IPS-18c (cell line): ENCODE data around the gene TRIM9.

Experiments
- H3K4me3 ChIP-seq: 2 replicates; pipeline ENCODE4 v1.7.0; 2013; ENCODE audit warnings: low read depth, mild to moderate bottlenecking, low read length, moderate library complexity; ENCODE audit not compliant: insufficient read depth
- H3K9me3 ChIP-seq: one replicate; pipeline ENCODE4 v1.6.1; 2013; ENCODE audit warnings: mild to moderate bottlenecking, low read length, moderate library complexity; ENCODE audit not compliant: control insufficient read depth, insufficient read depth

The TRIM9 gene

DNA sequence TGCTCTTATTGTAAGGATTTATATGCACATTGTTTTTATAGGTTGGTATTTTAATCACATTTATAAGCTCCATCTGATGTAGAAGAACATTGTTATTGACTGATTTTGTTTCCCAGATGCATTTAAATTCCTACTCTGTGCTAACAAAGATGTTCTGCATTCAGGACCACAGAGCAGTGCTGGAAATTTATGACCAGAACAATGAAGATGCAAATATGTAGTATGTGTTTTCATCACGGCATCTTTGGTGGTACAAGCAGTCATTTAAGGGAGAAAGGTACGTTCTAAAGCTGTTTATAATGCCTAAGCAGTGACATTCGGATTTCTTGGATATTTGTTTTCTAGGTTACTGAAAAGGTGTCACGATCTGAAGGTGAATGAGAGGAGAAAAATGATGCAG, 66.5 kb downstream of the TRIM9 start:
- no peaks in the 10 kb centered on the region for H3K9me3 ChIP-seq
- H3K4me3 ChIP-seq, result no peak overlapping the region

DNA sequence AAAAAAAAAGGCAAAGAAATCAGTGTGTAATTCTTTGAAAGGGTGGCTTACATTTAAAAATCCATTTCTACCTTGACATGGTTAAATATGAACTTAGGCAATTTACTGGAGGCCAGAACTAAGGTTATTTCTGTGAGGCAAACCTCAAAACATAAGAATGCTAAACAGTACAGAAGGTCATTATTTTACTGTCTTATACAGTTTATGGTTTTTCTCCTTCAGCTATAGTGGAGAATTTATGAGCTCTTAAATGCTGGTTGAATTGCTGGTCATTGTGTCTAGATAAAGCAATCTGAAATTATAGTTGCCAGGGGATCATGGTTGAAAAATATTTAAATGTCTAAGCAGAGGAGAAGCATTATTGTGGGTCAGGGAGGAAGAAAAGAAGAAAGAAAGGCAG, 70.5 kb downstream of the TRIM9 start:
- H3K4me3 ChIP-seq, result no peak overlapping the region
- H3K9me3 ChIP-seq, result no peaks in the 10 kb centered on the region

DNA sequence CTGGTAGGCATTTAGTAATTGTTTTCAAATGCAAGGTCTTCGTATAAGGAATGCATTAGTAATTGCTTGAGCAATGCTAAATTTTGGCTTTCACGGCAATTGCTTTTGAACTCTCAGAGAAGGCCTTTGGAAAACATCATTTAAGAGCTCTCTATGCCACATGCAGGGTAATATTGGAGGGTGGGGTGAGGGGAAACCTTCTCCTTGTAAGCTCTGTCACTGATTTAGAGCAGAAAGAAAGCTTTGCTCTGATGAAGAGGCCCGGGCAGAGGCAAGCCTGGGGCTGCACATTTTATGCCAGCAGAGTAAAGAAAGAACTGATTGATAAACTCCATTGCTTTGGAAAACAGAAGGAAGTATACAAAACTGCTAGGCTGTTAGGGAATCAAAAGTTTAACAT, 70.9 kb downstream of the TRIM9 start:
- Histone ChIP-seq H3K9me3 (no peaks in the 10 kb centered on the region), H3K4me3 (no peak overlapping the region)

DNA sequence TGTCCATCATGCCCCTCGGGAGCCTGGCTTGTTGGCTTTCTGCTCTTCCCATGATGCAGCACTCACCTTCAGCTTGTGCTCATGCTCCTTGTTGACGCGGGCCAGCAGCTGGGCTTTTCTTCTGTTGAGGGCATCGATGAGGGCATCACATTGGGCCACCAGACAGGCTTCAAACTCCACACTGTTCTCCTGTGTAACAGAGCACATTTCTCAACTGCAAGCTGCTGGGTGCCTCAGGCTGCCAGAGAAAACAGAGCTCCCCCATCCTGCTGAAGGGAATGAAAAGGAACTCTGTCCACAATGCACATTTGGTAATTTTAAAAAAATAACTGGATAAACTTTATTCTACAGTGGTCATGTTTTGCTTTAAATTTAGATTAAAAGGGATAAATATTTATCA, 72.1 kb downstream of the TRIM9 start:
- H3K9me3 ChIP-seq, result no peaks in the 10 kb centered on the region
- H3K4me3 ChIP-seq, result no peak overlapping the region

DNA sequence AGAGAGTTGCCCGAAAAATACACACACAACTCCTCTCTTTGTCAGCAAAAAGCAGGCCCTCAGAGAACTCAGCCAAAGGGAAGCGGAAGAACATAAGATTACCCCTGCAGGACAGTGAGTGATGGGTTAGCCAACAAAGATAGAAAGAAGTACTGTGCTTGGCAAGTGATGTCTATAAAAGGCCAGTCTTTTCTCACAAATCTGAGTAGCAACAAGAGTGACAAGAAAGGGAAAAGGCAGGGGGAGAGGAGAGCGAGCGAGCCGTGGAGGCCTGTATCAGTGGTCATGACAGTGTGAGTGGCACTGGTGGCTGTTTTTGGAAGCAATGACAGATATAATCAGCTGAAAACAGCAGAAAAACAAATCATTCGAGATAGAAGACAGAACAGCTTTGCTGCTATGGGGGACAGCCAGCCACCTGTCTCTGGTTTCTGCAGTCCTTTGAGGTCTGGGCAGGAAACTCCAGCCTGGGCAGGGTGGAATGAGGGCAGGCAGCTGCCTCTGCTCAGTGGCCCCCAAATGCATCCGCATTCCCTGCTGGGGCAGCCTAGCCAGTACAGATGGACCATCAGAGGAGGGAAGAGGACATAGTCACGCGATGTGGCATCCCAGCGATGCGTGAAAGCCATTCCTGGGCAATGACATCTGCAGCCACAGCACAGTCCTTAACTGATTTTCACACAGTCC, 74.7 kb downstream of the TRIM9 start:
- H3K9me3 ChIP-seq, result no peaks in the 10 kb centered on the region
- H3K4me3 ChIP-seq, result no peak overlapping the region

DNA sequence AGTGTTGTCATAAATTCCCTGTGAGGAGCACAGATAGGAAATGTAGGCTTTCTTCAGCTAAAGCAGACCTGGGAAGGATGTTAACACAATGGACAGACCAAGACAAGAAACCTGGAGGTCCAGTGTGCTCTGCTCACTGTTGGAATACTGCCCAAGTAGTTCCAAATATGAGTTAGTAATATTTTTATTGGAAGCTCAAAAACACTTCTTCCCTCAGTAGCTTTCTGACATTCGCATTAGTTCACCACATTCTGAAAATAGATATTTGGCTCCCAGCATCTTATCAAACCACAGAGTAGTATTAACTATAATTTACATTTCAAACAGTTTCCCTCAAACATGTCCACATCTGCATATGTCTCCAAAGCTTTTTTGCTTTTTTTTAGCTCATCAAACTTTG, 75.8 kb downstream of the TRIM9 start:
- Histone ChIP-seq H3K9me3 (no peaks in the 10 kb centered on the region), H3K4me3 (no peak overlapping the region)

DNA sequence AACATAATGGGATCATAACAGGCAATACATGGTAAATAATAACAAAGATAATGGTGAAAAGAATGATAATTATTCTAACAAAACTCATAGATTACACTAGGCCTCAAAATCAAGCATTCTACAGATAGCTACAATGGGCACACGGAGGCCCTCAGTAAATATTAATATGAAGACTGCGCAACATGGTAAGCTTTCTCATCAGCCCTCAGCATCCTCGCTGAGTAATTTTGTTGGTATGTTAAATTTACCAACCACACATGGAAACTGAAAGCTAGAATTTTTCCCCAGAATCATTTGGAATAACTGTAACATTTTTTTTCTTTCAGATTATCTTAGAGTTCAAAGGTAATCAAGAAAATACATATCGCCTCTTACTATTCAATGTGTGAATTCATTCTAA, 76.4 kb downstream of the TRIM9 start:
- no peaks in the 10 kb centered on the region for H3K9me3 ChIP-seq
- no peak overlapping the region for H3K4me3 ChIP-seq

DNA sequence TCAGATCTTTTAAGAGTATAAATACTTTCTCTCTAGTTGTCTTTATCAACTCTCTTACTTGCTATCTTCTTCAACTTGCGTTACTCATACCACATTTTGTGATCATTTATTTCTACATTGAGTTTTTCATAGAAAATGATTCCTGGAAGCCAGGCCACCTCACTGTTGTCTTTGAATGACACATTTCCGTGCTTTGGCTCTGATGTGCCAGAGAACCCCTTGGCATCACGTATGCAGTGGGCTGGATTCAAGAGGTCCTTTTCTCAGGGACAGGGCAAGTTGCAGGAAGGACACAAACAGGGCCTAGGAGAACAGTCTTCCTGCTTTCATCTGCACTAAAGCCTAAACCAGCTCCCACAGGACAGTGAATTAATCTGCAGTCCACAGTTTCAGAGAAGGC, 80.3 kb downstream of the TRIM9 start:
- Histone ChIP-seq H3K4me3 (no peak overlapping the region), H3K9me3 (no peaks in the 10 kb centered on the region)

DNA sequence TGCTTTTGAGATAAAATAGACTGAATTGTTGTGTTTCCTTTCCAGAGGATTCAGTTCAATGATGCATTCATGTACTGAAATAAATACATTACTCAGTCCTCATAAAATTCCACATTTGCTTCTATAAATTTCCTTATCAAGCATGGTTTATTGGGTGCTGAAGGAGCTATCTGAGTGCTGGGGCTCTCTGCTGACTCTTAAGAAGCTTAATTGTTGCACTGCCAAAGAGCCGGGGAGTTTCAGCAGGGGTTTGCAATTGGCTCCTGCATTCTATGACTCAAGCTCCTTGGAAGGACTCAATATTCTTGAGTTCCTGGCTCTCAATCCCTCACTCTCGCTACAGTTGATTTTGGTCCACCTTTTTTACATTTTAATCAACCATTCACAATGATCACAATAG, 80.8 kb downstream of the TRIM9 start:
- H3K4me3 ChIP-seq, result no peak overlapping the region
- no peaks in the 10 kb centered on the region for H3K9me3 ChIP-seq

DNA sequence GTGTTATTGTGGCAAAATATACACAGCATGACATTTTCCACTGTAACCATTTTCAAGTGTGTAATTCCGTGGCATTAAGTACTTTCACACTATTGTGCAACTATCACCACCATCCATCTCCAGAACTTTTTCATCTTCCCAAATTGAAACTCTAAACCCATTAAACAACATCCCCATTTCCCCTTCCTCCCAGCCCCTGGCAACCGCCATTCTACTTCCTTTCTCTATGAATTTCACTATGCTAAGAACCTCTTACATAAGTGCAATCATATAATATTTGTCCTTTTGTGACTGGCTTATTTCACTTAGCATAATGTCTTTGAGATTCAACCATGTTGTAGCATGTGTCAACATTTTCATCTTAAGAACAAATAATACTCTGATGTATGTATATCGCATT, 82.8 kb downstream of the TRIM9 start:
- Histone ChIP-seq H3K9me3 (no peaks in the 10 kb centered on the region), H3K4me3 (no peak overlapping the region)

DNA sequence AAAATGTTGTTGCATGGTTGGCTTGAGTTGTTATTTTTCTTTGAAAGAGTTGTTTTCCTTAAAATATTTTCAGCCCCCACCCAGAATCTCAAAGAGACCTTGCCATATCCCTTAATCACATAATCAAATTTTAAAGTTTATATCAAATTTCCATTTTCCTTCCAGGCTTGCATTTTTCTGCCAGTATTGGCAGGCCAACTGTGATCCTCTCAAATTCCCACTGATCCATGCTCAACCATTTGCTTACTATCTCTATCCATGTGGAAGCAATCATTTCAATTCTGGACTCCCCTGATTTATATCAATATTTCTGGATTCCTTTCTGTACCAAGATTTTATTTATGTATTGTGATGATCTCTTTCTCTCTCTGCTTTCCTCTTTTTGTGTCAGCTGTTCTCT, 86.5 kb downstream of the TRIM9 start:
- no peaks in the 10 kb centered on the region for H3K9me3 ChIP-seq
- H3K4me3 ChIP-seq, result no peak overlapping the region

DNA sequence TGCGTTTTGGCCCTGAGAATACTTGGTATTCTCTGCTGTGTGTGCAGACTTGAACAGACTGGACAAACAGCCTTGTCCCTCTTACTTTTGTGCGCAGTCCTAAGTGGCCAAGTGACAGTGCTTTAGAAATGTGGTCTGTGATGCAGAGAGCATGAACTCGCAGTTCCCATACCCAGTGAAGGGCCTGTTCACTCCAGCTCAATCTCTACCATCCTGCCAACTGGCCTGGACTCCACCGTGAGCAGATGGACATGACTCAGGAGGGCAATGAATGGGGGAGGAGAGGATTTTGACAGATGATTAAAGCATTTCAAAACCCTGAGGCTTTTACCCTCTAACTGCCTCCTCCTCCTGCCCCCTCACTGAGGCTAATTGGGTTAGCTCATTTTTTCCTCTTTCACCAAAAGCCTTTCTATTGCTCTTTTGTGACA, 88.1 kb downstream of the TRIM9 start:
- Histone ChIP-seq H3K4me3 (no peak overlapping the region), H3K9me3 (no peaks in the 10 kb centered on the region)

DNA sequence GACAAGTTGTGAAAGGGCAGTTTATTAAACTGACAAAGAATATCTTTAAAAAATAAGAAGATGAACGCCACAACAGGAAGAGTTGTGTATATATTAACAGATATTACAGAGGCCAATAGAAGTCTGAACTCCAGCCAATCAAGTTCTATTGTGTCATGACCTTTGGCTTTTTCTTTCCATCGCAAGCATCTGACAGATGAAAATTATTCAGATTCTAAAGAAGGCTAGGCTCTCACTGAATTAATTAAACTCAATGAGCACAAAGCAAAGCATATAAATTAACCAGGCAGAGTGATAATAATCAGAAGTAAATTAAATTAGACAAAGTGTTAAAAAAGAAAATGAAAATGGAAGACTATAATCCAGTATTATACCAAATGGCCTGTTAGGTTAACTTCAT, 88.6 kb downstream of the TRIM9 start:
- Histone ChIP-seq H3K9me3 (no peaks in the 10 kb centered on the region), H3K4me3 (no peak overlapping the region)

DNA sequence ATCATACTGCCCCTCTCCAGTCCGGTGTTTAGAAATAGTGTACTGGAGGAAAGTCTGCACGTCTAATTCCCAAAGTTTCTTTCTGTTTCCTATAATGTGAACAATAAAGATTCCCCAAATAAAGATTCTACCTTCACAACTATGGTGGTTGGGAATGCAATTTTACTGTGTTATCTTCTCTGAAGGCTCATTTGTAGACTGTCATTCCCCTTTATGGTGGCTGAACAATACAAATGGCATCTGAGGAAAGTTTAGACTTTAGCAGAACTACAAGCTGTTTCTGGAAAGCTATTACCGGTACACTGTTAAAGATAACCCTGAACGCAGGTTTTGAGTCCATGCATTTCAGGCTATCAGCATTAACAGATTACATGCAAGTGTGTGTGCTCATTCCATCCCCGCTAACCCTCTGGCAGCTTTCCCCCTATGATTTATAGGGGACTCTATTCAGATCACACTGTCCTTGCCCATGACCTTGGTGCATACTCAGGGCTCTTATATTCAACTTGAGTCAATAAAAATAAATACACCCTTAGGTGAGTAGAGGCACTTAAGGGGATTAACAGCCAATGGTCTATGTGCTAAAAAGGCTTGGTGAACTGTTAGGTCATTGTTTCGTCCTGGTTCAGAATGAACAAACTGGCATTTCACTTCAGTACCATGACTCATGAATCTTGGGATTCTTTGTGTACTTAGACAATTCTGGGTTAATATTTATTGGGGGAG, 89.9 kb downstream of the TRIM9 start:
- H3K4me3 ChIP-seq, result no peak overlapping the region
- no peaks in the 10 kb centered on the region for H3K9me3 ChIP-seq

DNA sequence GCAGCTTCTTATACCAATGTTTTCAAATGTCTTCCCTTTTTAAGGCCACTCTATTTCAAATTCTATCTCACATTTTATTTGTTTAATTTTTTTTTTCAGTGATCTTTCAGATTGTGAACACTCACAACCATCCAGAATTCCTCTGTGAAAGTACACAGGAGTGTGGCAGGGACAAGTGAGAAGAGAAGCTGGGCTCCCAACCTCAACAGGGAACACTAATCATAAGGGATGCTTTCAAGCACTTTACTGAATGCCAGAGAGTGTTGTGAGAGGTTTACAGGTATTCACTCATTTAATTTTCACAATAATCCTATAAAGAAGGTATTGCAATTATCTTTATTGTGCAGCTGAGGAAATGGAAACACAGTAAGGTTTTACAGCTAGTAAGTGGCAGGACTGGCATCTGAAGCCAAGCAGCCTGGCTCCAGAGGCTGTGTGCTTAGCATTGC, 90.5 kb downstream of the TRIM9 start:
- H3K9me3 ChIP-seq, result no peaks in the 10 kb centered on the region
- no peak overlapping the region for H3K4me3 ChIP-seq

DNA sequence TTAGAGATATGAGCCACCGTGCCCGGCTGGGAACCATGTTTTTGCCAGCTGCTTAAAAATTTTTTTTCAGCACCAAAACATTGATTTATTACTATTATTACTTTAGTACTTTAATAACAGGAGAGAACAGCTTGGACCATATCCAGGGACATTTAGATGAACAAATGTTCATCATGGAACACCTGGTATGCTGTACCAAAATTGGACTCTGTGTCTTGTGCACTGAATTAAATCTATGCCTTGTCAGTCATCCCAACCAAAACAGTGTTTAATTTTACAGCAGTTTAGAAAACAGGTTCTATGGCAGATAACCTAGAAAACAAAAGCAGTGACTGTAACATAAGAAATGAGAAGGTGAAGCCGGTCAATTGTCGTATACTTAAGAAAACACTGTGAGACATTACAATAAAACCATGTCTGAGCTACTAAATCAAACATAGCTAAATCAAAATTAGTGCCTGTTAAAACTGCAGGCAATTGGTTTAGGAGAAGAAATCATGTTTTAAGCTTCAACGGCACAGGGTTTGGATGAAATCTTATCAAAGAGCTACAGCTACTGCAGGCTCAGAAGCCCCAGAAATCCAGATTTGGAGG, 92.4 kb downstream of the TRIM9 start:
- H3K4me3 ChIP-seq, result no peak overlapping the region
- H3K9me3 ChIP-seq, result no peaks in the 10 kb centered on the region

DNA sequence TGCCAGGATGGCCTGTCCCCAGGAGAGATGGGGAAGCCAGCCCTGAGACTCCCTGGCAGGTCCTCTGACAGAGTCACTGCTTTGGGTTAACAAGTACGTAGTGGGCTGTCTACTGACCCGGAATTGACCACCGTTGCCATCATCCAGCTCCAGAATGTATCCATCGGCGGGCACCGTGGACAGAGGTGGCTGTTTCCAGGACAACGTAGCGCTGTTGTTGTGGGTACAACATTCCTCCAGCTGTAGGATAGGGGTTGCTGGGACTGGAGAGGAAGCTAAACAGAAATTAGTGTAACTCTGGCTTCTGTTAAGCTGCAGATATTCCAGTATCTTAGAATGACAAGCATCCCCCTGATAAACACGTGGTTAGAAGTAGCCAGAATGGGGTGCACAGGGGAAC, 94.3 kb downstream of the TRIM9 start:
- H3K9me3 ChIP-seq, result no peaks in the 10 kb centered on the region
- no peak overlapping the region for H3K4me3 ChIP-seq

DNA sequence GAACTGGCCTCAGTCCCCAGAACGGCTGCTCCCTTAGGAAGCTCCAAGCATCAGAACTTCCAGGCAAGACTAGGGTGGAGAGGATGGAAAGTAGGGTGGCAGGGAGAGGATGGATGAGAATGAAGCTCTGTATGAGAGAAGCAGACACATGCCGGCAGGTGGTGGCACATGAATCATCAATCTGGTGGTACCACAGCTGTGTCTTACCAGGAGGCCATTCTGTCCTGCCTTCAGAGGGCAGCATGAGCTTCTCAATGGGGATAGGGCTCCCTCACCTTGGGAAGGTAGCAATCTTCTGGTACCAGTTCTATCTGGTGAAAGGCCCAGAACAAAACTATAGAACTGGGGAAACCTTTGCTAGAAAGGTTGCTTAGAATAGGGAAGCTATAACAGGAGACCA, 95.2 kb downstream of the TRIM9 start:
- H3K4me3 ChIP-seq, result no peak overlapping the region
- H3K9me3 ChIP-seq, result no peaks in the 10 kb centered on the region
